ENCODE data around the gene CPEB1.

- no peak for TF ChIP-seq RAD21 (IDR thresholded peaks at IDR 0.05; ENCODE audit: low read depth)
- no peak for TF ChIP-seq USF1 (IDR thresholded peaks at IDR 0.05)
- no peak for TF ChIP-seq EGR1 (IDR thresholded peaks at IDR 0.05)
- no peak for TF ChIP-seq TAF1 (IDR thresholded peaks at IDR 0.05; ENCODE audit: low read depth)
- TF ChIP-seq TEAD4 (IDR thresholded peaks at IDR 0.05) = no peak
- TF ChIP-seq REST (IDR thresholded peaks at IDR 0.05; ENCODE audit: low read depth) = no peak
- no peak for TF ChIP-seq CEBPB (IDR thresholded peaks at IDR 0.05)
- TF ChIP-seq EP300 (IDR thresholded peaks at IDR 0.05; ENCODE audit: borderline replicate concordance) = no peak
Observed at GRCh38 chr15:82539691-82540054, 107.5 kb downstream of the CPEB1 start.
